ENCODE results near the gene CEMIP. TPM values are rescaled to one million over a fixed set of nuclear protein-coding genes. Genes with fewer than 3 reads are reported as not detected.

The CEMIP gene
- total and polyA plus RNA-seq, 2 of the 4 experiments (the other 2 are of a cell fraction) = 63.8 to 78.0 TPM

Small RNA genes lying within 50 kb of the gene (microRNA-seq; reads per million reads assigned to microRNA genes)
- gene MIR4514 (ENCODE audit: insufficient read depth in 1 of 2, insufficient read length in 1 of 2, unreplicated experiment in 1 of 2) (0 reads per million in 2 experiments), gene MIR549A (ENCODE audit: insufficient read depth in 1 of 2, insufficient read length in 1 of 2, unreplicated experiment in 1 of 2) (14.2 to 33.1 reads per million in 2 experiments)

Small RNA genes lying within 50 kb of the gene (small RNA-seq; reads per million reads assigned to genes)
- gene MIR4514 (0 reads per million in 5 experiments), gene MIR549A (0 to 7.3 (median 0) reads per million in 5 experiments)

Other genes starting within 250 kb of the CEMIP start
- 5.3 and 5.4 TPM in 2 replicates for gene ABHD17C, start 84.1 kb upstream of the CEMIP start, total RNA-seq (2012; rRNA removed)
- gene ABHD17C, start 84.1 kb upstream of the CEMIP start, polyA plus RNA-seq (2012; rRNA removed) = 10.3 TPM in 2 replicates
- gene MESD, start 210.4 kb downstream of the CEMIP start, total RNA-seq (2012; rRNA removed) = 10.0 and 15.3 TPM in 2 replicates
- 14.0 and 14.7 TPM in 2 replicates for gene MESD, start 210.4 kb downstream of the CEMIP start, polyA plus RNA-seq (2012; rRNA removed)
- 2.2 and 2.8 TPM in 2 replicates for gene TLNRD1, start 221.6 kb downstream of the CEMIP start, total RNA-seq (2012; rRNA removed)
- gene TLNRD1, start 221.6 kb downstream of the CEMIP start, polyA plus RNA-seq (2012; rRNA removed) = 6.8 and 9.5 TPM in 2 replicates

Data from IMR-90 (cell line).